Fibroblast of pulmonary artery (primary cell): ENCODE measurements around the gene ATF1.
"Not testable (repeated sequence)": the region's sequence is repeated elsewhere in the genome, so short reads cannot be mapped to it uniquely, and the experiment has no call there.

Experiments
- DNase-seq: peaks from one replicate; pipeline ENCODE4 v3.0.0-alpha.2; 2010; ENCODE audit warnings: low read depth
- H3K4me3 ChIP-seq: replicated peaks from 2 replicates; pipeline ENCODE4 v1.5.1; 2011; ENCODE audit warnings: low read depth, mild to moderate bottlenecking, control low read depth, low read length, moderate library complexity
- TF ChIP-seq, protein P1 (sequence below): IDR thresholded peaks from 2 replicates; pipeline ENCODE4 v1.5.1; 2011; ENCODE audit warnings: mild to moderate bottlenecking, control low read depth, low read length, inconsistent platforms; ENCODE audit errors: missing control alignments

Gene ATF1

DNA sequence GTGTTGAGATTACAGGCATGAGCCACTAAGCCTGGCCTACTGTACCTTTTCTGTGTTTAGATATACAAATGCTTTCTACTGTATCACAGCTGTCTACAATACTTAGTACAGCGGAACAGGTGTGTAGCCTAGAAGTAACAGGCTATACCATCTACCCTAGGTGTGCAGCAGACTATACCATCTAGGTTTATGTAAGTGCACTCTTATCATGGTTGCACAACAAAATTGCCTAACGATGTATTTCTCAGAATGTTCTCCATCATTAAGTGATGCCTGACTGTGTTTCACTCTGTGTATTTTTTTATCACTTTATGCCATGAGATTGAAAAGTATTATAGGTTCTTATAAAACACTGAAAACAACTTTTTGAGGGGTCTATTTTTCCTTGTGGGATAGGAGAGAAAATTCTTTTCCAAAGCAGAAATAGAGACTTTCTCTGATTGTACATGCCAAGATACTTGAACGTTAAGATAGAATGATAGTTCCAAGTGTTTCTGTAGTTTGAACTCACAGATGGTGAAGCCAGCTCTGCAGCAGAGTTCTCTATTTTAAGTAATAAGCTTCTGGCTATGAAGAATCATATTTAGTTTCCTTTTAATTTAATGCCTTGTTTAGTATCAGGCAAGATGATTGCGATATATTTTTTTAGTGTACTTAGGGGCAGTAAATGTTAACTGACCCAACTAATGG lies 95.9 kb downstream of the ATF1 start:
- no peak overlapping the region for H3K4me3 ChIP-seq
- DNase-seq = no peak
- TF ChIP-seq, protein P1, sequence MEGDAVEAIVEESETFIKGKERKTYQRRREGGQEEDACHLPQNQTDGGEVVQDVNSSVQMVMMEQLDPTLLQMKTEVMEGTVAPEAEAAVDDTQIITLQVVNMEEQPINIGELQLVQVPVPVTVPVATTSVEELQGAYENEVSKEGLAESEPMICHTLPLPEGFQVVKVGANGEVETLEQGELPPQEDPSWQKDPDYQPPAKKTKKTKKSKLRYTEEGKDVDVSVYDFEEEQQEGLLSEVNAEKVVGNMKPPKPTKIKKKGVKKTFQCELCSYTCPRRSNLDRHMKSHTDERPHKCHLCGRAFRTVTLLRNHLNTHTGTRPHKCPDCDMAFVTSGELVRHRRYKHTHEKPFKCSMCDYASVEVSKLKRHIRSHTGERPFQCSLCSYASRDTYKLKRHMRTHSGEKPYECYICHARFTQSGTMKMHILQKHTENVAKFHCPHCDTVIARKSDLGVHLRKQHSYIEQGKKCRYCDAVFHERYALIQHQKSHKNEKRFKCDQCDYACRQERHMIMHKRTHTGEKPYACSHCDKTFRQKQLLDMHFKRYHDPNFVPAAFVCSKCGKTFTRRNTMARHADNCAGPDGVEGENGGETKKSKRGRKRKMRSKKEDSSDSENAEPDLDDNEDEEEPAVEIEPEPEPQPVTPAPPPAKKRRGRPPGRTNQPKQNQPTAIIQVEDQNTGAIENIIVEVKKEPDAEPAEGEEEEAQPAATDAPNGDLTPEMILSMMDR = no peak

DNA sequence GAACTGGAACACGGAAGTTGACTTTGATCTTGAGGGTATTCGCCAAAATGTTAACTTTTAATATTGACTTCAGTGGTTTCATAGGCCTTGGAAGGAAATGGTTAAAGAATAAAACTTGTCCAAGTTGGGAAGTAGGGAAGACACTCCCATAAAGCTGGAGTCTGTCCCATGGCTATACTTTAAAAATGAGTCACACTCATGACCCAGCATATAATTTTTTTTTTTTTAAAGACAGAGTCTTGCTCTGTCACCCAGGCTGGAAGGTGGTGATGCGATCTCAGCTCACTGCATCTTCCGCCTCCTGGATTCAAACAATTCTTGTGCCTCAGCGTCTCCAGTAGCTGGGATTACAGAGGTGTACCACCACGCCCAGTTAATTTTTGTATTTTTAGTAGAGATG lies 98.4 kb downstream of the ATF1 start:
- peak; percentile 61 for DNase-seq
- TF ChIP-seq, protein P1 = no peak
- no peak overlapping the region for H3K4me3 ChIP-seq

DNA sequence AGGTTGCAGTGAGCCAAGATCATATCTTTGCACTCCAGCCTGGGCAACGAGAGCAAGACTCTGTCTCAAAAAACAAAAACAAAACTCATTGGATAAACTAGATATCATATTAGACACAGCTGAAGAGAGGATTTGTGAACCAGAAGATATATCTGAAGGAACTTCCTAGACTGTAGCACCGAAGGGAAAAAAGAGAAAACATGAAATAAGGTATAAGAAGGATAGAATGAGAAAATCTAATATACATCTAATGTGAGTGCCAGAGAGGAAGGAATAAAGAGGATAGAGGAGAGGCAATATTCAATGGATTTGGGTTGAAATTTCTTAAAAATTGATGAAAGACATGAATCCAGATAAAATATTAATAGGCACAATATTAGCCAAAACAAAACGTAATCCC lies 101.4 kb downstream of the ATF1 start:
- no peak for DNase-seq
- no peak overlapping the region for H3K4me3 ChIP-seq
- TF ChIP-seq, protein P1 = no peak

DNA sequence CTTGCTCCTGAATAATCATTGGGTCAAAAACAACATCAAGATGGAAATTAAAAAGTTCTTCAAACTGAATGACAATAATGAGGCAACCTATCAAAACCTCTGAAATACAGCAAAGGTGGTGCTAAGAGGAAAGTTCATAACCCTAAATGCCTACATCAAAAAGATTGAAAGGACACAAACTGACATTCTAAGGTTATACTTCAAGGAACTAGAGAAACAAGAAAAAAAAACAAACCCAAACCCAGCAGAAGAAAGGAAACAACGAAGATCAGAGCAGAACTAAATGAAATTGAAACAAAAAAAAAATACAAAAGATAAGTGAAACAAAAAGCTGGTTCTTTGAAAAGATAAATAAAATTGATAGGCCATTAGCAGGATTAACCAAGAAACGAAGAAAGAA lies 105.0 kb downstream of the ATF1 start:
- not testable (repeated sequence) for DNase-seq, H3K4me3 ChIP-seq
